ENCODE measurements around the gene PHACTR3.

PHACTR3 gene

DNA sequence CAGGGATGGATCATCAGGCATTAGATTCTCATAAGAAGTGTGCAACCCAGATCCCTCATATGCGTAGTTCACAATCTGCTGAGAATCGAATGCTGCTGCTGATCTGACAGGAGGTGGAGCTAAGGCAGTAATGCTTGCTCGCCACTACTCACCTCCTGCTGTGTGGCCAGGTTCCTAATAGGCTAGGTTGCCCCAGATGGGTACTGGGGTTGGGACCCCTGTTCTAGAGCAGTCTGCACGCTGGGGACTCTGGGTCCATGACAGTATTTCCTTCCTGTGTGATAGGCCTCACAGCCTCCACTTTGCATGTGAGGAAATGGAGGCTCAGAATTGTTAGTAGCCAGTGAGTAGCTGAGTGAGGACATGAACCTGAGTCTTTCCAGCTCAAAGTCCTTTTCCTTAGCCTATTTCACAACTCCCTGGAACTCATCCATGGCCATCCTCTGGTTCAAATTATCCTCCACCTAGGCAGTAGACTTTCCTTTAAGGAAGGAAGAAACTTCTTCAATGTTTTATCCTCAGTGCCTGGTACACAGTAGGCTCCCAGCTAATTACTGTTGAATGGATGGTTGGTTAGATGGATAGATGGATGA is 211.9 kb downstream of the PHACTR3 start:
- DNase-seq (ENCODE audit: low read depth) = no peak

DNA sequence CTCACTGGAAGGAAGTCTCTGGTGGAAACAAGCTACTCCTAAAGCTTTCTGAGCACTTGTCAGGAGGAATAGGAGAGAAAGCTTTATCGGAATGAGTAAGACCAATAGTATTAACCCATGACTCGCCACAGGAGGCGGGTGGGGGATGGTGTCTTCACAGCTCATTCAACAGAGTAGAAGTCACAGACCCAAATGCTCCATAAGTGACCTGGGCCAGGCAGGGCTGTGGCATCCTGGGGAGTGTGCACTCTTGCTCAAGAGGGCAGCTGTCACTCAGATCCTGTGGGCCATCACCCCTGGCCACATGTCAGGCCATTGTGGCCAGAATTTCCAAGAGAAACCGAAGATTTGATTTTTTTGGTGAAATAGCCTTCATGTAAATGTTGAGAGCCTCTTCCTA is 213.1 kb downstream of the PHACTR3 start:
- DNase-seq (ENCODE audit: low read depth) = no peak

DNA sequence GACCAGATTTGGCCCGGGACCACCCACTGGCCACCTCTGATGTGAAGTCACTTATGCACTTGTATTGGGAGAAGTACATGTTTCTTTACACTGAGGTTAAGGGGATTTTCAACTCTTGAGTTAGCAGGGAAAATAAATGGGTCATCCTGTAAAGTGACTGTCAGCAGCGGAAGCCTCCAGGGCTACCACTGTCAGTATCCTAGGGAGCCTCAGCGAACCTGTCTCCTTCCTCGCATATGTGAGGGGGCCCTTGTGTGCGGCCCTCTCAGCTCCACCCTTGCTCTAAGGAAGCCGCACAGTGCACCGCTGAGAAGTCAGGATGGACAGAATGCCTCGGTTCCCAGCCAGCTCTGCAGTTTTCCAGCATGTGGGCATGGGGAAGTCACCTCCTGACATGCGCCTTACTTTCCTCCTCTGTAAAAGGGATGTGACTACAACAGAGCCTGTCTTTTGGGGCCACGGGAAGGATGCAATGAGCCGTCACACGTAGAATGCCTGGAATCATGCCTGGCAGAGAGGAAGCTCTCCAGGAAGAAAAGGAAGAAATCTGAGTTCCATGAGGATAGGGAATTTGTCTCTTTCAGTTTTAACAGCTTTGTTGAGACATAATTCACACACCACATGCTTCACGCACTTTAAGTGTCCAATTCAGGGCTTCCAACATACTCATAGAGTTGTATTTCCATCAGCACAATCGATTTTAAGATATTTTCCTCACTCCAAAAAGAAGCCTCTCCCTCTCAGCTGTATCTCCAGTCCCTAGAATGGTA is 213.7 kb downstream of the PHACTR3 start:
- DNase-seq (ENCODE audit: low read depth) = no peak

DNA sequence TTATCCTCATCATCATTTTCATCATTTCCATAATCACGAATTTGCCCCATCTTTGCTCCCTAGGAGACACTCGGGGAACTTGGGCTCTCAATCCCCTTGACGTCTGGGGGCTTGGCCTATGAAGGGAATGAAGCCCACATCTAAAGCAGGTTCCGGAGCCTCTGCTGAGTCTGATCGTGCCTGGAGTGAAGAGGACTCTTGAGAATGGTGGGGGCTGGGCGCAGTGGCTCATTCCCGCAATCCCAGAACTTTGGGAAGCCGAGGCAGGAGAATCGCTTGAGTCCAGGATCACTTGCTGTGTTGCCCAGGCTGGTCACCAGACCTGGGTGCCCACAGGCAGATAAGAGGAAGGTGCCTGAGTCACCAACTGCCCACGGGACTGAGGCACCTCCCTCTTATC is 214.6 kb downstream of the PHACTR3 start:
- DNase-seq (ENCODE audit: low read depth) = no peak

DNA sequence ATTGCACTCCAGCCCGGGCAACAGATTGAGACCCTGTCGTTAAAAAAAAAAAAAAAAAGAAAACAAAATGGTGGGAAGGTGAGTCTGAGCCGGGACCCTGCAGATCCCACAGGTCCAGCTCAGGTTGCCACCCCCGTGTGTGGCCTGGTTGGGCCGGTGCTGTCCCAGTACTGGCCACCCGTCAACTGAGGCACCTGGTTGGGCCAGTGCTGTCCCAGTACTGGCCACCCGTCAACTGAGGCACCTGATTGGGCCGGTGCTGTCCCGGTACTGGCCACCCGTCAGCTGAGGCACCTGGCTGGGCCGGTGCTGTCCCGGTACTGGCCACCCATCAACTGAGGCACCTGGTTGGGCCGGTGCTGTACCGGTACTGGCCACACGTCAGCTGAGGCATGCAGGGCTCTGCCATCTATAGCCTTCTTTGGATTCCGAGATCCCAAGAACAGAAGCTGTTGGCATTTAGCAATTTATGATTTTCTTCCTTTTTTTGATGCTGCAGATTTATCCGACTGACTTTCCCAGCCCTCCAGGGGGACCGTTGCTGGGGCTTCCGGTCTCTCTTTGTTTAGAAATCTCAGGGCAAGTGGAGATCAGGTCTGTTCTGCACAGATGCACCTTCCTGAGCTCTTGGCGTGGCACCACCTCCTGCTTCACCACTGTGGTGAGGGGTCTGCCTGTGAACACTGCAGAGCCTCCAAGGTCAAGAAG is 215.3 kb downstream of the PHACTR3 start:
- DNase-seq (ENCODE audit: low read depth) = no peak

DNA sequence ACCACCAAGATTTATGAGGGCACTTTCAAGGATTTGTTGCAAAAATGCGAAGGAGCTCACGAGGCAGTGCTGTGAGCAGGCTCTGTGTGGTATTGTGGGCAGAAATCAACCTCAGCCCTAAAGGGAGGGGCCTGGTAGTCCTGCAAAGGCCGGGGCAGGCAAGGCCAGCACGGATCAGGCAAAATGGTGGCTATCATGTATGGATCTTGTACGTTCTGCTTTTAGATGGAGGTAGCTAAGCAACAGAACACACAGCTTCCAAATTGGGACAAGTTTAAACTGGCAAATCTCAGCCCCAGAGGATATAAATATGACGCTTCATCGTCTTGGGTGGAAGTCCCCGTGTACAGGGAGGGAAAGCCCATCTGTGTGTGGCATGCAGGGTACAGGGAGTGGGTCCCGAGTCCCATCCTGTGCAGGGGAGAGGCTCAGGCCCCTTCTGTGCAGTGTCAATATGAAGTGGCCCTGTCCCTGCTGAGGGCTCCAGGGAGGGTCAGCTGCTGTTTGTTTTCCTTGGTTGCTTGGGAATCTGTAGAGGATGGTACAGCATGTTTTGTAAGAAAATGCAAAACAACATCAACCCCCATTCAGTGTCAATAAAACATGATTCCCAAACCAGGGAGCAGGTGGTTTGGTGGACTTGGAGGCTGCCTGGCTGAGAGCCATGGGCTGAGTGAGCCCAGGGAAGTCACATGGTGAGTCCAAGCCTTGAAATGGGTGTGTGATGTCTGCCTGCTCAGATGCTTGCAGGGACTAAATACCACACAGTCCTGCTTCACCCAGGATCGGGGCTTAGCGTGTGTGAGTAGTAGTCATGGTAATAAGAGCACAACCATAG is 216.1 kb downstream of the PHACTR3 start:
- no peak for DNase-seq (ENCODE audit: low read depth)

DNA sequence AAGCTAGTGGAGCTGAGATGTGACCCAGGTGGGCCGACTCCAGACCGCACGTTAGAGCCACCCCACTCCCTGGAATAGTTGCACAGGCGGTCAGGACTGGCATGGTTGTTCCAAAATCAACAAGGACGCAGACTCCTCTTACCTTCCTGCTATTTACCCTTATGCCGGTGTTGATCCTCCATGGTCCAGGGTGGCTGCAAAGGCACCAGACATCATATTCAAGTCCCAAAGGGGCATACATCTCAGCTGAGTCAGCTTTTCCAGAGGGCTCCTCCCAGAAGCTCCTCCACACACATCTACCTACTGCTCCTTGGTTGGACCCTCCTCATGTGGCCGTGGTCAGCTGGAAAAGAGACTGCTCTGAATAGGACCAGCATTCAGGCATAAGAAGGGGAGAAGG is 216.9 kb downstream of the PHACTR3 start:
- DNase-seq (ENCODE audit: low read depth) = no peak

DNA sequence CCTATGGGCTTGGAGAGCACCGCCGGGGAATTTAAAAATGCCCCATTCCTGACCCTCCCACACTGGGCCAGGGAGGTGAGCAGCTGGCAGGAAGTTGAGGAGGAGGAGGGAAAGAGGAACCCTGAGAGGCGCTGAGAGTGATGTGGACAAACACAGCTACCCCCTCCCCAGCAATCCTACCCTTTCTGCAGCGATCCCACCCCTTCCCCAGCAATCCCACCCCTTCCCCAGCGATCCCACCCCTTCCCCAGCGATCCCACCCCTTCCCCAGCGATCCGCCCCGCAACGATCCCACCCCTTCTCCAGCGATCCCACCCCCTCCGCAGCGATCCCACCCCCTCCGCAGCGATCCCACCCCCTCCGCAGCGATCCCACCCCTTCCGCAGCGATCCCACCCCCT is 217.4 kb downstream of the PHACTR3 start:
- DNase-seq (ENCODE audit: low read depth) = no peak

DNA sequence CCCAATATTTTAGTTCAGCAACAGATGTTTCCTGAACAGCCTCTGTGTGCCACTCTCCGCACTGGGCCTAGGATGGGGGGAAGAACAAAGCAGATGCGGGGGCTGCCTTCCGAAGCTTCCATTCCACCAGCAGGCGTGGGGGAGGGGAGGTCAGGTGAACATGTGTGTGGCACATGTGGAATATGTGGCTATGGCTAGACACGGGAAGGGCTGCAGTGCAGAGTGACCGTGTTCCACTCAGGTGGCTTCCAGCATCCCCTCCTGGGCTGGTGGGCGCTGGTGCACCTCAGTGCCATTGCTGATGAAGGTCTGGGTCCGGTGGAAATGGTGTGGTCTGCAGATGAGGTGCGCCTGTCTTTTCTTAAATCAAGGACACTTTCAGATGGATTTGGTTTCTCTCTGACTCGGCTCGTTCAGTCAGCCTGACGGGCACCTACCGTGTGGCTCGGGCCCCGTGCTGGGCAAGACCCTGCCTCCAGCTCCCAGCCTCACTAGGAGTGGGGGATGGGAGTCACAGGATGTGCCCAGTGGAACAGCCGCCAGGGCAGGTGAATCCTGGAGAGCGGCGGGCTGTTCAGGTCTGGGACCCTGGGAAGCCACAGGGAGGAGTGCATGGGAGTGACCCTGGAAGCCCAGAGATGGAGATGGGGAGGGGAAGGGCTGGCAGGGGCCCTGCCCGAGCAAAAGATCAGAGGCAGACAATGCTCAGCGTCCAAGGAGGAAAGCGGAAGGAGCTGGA is 218.1 kb downstream of the PHACTR3 start:
- no peak for DNase-seq (ENCODE audit: low read depth)

DNA sequence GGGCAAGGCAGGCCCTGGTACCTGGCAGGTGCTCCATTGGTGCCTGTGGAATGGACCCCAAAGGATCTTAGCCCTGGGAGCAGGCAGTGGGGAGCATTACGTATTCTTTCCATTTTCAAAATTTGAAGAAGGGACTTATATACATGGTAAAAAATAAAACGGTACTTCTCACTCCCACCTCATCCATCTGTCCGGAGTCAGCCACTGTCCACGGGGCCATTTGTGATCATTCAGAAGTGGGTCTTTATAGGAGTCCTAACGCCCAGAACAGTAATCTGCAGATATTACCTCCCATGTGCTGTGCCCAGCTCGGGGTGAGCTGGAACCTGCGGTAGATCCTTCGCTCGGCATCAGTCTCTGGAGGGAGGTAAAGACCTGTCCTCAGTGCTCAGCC is 218.7 kb downstream of the PHACTR3 start:
- DNase-seq (ENCODE audit: low read depth) = no peak

DNA sequence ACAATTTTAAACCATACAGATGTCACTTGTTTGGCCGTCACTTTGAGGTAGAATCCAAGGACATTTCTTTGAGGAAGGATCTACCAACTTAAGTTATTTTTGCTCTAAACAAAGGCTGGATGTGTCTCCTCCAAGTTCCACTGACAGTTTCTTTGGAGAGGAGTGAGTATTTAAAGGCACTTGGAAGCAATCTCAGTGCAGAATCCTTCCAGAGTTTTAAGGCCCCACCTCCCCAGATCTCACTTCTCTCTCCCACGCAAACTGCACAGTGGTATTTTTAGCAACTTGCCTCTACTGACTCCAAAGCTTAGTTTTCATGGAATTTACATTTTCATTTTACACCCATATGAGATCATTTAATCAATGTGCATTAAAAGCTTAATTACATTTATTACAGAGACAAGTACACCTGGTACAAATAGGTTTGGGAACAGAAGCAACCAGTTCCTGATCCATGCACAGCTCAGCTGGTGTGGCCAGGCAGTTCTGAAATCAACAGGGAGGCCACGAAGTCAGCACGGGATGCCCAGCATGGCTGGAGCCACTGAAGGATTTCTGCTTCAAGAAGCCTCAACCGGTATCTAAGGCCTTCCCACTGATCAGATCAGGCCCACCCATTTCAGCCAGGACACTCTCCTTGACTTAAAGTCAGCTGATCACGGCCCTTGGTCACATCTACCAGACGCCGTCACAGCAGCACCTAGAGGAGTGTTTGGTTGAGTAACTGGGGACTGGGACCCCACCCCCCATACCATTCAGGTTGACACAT is 219.3 kb downstream of the PHACTR3 start:
- DNase-seq (ENCODE audit: low read depth) = no peak

DNA sequence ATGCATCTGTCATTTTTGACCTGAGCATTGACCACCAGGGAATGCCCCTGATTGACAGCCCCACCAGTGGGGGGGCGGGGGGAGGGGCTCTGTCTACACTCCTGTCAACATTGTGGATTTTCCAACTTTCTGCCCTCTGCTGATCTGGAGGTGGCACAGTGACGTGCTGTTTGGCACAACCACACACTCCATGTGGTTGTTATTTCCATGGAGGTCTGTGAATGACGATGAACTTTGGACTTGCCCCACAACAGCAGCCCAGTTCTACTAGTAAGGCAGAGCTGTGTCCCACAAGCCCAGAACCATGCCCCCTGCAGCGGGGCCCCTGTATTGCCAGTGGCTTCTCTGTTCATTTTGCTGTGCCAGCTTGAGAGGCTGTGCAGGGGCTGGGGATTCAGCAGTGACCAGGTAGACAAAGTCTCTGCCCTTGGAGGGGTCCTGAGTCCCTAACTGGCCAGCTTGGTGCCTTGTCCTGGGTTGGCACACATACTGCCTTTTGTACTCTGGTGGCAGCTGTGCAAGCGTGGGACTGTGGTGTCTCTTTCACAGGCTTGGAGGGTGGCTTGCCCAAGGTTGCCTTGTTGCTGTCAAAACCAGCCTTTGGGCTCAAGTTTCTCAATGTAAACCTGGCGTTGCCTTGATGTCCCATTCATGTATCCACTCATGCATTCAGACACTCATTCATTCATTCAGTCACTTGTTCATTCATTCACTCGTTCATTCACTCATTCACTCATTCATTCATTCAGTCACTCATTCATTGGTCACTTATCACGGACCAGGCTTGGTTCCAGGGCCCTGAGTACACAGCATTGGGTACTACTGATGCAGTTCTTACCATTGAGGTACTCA is 220.6 kb downstream of the PHACTR3 start:
- DNase-seq (ENCODE audit: low read depth) = no peak

DNA sequence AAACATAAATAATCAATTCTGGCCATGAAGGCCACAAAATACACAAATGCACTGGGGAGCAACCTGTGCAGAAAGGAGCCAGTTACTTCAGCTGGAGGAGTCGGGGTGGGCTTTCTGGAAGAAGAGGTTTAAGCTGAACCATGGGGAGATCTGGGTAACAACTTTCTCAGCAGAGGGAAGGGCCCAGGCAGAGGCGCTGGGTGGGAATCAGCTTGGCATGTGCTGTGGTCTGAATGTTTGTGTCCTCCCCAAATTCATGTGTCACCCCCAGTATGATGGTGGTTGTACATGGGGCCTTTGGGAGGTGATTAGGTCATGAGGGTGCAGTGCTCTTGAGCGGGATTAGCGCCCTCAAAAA is 221.2 kb downstream of the PHACTR3 start:
- no peak for DNase-seq (ENCODE audit: low read depth)

DNA sequence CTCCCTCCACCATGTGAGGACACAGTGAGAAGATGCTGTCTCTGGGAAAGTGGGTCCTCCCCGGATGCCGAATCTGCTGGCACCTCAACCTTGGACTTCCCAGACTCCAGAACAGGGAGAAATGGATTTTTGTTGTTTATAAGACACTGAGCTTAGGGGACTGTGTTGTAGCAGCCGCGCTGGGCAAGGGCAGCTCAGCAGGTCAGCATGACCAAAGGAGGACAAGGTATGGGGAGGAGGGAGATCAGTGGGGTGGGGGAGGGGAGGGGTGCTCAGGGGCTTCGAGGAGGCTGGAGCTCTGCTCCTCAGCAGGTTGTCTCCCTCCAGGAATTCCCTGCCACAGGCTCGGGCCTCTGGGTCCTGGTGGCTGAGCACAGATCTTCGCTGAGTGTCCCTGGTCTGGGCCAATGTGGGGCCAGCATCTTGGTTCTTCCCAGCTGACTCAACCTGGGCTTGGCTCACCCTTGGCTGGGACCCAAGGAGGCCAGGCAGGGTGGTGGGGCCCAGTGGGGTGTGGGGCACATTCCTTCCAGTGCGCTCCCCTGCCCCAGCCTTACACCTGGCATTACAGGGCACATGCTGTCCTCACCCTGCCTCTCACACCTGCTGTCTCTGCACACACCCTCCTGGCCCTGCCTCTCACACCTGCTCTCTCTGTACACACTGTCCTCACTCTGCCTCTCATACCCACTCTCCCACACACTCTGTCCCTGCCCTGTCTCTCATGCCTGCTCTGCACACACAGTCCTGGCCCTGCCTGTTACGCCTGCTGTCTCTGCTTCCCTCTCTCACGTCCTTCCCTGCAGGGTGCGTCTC is 221.8 kb downstream of the PHACTR3 start:
- DNase-seq (ENCODE audit: low read depth) = no peak

DNA sequence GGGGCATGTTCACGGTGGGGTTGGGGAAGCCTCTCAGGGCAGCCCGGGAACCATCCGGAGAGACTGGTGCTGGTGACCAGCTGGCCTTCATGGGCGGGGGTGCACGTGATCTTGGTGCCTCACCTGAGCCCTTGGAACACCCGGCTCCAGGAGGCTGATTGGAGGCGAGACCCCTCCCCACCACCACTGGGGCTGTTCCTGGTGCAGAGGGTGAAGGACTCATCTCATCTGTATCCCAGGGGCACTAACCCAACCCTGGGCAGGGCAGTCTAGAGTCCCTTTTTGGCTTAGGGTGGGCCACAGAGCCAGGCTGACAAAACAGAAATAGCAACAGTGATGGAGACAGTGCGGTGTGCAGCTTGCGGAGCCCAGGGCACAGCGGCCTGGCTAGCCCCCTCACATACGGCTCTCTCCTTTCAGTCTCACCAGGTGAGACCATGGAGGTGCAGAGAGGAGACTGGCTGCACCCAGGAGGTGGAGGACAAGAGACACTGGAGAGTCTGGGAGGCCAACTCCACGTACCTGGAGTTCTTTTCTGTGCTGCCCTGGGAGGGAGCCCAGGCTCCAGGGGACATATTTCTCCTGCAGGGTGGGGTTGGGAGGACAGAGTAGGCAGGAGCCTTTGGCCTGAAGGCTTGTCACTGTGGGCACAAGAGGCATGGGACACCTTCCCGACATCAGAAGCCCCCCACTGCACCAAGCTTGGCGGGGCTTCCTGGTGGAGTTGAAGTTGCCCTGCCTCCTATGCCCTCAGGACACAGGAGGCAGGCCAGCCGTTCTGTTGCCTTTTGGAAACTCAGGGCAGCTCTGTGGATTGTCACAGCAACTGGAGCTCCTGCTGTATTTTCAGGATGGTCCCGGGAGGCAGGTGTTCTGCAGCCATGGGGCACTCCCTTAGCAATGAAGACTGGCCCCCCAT is 223.1 kb downstream of the PHACTR3 start:
- no peak for DNase-seq (ENCODE audit: low read depth)

DNA sequence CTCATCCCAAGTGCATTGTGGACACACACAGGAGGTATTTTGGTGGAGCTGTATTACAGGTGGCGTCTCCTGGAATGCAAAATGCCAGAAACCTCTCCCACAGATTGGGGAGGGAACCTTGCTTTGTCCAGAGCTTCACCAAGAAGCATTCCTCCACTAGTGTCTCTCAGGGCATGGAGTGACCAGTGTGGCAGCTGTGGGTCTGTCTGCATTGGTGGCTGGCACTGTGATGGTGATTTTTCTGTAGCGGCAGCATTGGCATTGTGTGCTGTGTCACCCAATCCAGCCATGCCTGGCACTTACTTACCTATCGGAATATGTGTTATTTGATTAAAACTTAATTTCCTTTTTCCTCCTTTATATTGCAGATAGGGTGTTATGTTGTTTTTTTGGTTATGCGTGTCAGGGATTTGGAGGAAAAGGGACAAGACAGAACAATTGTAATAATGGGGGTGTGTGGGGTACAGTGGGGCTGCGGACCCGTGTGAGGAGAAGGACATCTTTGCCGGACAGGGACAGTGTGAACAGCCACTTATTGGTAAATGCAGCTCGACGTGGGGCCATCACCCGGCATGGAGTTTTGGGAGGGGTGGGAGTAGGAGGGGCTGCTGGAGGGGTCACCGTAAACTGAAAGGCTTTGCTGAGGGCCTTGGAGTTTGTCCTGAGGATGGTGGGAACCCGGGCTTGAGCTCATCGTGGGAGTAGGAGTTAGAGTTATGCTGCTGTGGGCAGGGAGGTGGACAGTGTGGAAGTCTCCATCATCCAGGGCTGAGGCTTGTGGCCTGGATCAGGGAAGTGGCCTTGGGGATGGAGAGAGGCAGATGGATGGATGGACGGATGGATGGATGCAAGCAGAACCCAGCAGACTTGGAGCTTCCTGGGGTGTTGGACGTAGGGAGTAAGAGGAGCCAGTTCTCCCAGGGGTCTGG is 224.0 kb downstream of the PHACTR3 start:
- no peak for DNase-seq (ENCODE audit: low read depth)
